ENCODE data around the gene MGAT4A.

DNA sequence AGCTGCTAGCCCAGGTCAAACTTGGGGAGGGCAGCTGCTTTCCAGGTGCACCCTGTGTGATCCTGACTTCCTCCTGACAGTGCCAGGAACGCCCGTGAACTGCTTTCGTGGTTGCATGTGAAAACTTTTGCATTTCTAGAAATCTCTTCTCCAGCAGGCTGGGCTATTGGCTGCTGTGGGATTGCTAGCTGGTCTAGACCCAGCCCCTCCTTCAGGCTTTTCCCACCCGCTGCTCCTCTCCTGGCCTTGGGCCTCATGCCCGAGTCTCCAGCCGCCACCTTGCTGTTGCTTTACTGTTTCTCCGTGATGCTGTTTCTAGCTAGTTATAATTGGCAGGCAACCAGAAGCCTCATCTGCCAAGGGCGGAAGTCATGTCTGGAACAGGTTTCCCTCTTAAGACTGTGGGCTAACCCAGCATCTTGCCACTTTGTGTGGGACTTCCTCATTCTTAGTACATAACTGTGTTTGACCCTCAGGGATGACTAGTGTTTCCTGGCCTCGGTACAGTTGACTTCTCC is 27.0 kb upstream of the MGAT4A start:
- no peak for TF ChIP-seq CTCF (IDR thresholded peaks at IDR 0.05; ENCODE audit: low read length)
- TF ChIP-seq EZH2 (optimal IDR thresholded peaks at IDR 0.05; ENCODE audit: low read depth, low read length): no peak
- TF ChIP-seq EZH2phosphoT487 (IDR thresholded peaks at IDR 0.05; ENCODE audit: low read length): no peak

All from MM.1S (cell line).